ENCODE data around the gene RBM17.

RBM17 gene

GRCh38 chr10:6142644-6143043, 53.8 kb downstream of the RBM17 start:
- no peak for DNase-seq (ENCODE audit: low spot score)
- ChIA-PET POLR2A (ENCODE audit: low non-redundant PET) (no interaction called here), CTCF (interaction anchor here (1.3 kb wide), 1 partner anchor 259 kb away, joined by 3 read pairs; no protein-coding TSS in a partner anchor)
- H3K27ac ChIP-seq, result no peak overlapping the region
- TF ChIP-seq, protein P1, sequence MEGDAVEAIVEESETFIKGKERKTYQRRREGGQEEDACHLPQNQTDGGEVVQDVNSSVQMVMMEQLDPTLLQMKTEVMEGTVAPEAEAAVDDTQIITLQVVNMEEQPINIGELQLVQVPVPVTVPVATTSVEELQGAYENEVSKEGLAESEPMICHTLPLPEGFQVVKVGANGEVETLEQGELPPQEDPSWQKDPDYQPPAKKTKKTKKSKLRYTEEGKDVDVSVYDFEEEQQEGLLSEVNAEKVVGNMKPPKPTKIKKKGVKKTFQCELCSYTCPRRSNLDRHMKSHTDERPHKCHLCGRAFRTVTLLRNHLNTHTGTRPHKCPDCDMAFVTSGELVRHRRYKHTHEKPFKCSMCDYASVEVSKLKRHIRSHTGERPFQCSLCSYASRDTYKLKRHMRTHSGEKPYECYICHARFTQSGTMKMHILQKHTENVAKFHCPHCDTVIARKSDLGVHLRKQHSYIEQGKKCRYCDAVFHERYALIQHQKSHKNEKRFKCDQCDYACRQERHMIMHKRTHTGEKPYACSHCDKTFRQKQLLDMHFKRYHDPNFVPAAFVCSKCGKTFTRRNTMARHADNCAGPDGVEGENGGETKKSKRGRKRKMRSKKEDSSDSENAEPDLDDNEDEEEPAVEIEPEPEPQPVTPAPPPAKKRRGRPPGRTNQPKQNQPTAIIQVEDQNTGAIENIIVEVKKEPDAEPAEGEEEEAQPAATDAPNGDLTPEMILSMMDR (conservative IDR thresholded peaks at IDR 0.05; ENCODE audit: low read depth), result no peak

GRCh38 chr10:6143181-6143580, 54.3 kb downstream of the RBM17 start:
- TF ChIP-seq, protein P1 (conservative IDR thresholded peaks at IDR 0.05; ENCODE audit: low read depth), result no peak
- POLR2A ChIA-PET (ENCODE audit: low non-redundant PET), result no interaction called here
- CTCF ChIA-PET, result interaction anchor here (1.3 kb wide), 1 partner anchor 258 kb away, joined by 3 read pairs; no protein-coding TSS in a partner anchor

DNA sequence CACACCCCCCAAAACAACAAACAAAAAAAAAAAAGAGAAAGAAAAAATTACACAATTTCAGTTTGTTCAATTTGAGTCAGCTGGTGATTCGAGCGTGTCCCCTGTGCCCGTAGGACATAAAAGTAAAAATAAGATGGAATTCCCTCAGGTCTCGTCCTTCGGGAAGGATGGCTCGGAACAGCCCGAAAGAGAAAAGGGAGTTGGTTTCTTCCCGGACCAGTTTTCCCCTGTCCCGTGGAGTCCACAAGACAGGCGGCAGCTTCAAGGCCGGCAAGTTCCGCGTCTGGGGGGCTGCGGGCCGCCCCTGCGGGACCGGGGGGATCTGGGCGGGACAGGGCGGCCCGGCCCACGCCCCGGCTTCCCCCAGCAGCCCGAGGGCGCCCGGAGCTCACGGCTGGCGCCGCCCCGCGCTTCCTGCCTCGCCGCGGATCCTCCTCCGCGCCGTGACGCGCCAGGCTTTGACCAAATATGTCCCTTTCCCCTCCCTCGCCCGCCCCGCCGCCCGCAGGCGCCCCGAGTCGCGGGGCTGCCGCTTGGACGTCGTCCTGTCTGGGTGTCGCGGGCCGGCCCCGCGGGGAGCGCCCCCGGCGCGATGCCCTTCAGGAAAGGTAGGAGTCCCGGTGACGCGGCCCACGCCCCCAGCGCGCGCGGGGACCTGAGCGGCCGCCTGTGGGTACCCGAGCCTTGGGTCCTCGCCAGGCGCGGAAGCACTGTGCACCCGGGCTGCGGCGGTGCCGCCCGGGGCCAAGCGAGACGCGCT, 55.8 kb downstream of the RBM17 start:
- H3K27ac ChIP-seq, result peak overlapping the region; percentile 68
- POLR2A ChIA-PET (ENCODE audit: low non-redundant PET), result interaction anchor here (0.5 to 1.1 kb wide), 2 partner anchors 26 to 58 kb away, joined by 3 read pairs; partner anchors contain the start of gene PFKFB3
- TF ChIP-seq, protein P1 (conservative IDR thresholded peaks at IDR 0.05; ENCODE audit: low read depth), result no peak
- CTCF ChIA-PET, result no interaction called here
- DNase-seq (ENCODE audit: low spot score), result peak; percentile 82

More at GRCh38 chr10:6143181-6143580, 54.3 kb downstream of the RBM17 start:
- no peak overlapping the region for H3K27ac ChIP-seq
- no peak for DNase-seq (ENCODE audit: low spot score)

DNA sequence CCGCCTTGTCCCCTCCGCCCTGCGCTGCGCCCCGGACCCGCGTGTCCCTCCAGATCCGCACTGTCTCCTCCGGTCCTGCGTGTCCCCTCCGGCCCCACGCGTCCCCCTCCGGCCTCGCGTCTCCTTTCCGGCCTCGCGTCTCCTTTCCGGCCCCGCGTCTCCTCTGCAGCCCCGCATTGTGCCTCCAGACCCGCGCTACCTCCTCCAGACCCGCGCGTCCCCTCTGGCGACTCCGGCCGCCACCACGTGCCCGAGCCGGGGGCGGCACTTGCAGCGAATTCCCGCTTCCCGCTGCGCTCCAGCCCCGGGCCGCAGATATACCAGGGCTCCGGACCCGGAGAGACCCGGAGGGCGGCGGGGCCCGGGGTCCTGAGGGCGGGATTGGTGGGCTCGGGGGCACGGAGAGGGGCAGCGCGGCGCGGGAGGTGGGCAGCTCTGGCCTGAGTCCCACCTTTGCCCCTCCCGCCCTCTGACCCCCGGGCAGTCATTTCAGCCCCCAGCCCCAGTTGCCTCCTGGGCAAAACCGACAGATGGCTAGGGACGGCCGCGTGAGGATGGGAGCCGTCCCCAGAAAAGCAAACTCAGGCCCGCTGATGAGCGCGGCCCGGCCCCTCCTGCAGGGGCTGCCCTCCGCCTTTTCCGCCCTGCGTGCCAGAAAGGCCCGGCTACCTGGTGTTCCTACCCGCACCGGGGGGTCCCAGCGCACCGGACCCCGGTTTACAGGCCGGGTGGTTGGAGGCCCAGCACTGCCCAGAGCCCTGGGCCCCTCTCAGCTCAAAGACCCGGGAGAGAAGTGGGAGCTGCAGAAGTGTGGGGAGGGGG, 56.5 kb downstream of the RBM17 start:
- peak overlapping the region; percentile 68 for H3K27ac ChIP-seq
- CTCF ChIA-PET, result no interaction called here
- POLR2A ChIA-PET (ENCODE audit: low non-redundant PET), result interaction anchor here (0.5 to 1.1 kb wide), 2 partner anchors 27 to 57 kb away, joined by 3 read pairs; partner anchors contain the start of gene PFKFB3
- DNase-seq (ENCODE audit: low spot score), result peak; percentile 37
- TF ChIP-seq, protein P1 (conservative IDR thresholded peaks at IDR 0.05; ENCODE audit: low read depth), result no peak

- CTCF ChIA-PET, result interaction anchor here (1.0 kb wide), 1 partner anchor 260 kb away, joined by 3 read pairs; no protein-coding TSS in a partner anchor
- H3K27ac ChIP-seq, result peak overlapping the region; percentile 68
- TF ChIP-seq, protein P1 (conservative IDR thresholded peaks at IDR 0.05; ENCODE audit: low read depth), result no peak
- POLR2A ChIA-PET (ENCODE audit: low non-redundant PET), result no interaction called here
- DNase-seq (ENCODE audit: low spot score), result no peak
These were observed 57.4 kb downstream of the RBM17 start for GRCh38 chr10:6146013-6146785.

All from RWPE1 (cell line).